ENCODE results near the gene TECPR2. TPM values are rescaled to one million over a fixed set of nuclear protein-coding genes. Genes with fewer than 3 reads are reported as not detected.
A peak's percentile ranks its signal among the peaks of the same experiment; 100 is the strongest.

TECPR2 gene
- total and polyA plus RNA-seq, 2 of the 13 experiments (the other 11 are each of a cell fraction or from before 2014, with no cell fraction given) = 3.5 to 5.7 TPM

GRCh38 chr14:102540315-102541028 is 177.7 kb downstream of the TECPR2 start (continued):
- TF ChIP-seq ZBED4 (CRISPR knock-in tag; IDR thresholded peaks at IDR 0.05; ENCODE audit: borderline replicate concordance) (no peak; the same call in 1 of the 2 replicates), MED1 (CRISPR knock-in tag; IDR thresholded peaks at IDR 0.05) (peak; percentile 14; the same call in 1 of the 2 replicates), ZNF629 (CRISPR knock-in tag; conservative IDR thresholded peaks at IDR 0.05) (no peak), TFE3 (CRISPR knock-in tag; IDR thresholded peaks at IDR 0.05) (peak; percentile 33; the same call in 1 of the 2 replicates), RARA (CRISPR knock-in tag; IDR thresholded peaks at IDR 0.05) (peak; percentile 42; the same call in 1 of the 2 replicates), PHF5A (CRISPR knock-in tag; IDR thresholded peaks at IDR 0.05; ENCODE audit: low read depth, unreplicated experiment) (no peak), ETV6 (CRISPR knock-in tag; conservative IDR thresholded peaks at IDR 0.05) (peak; percentile 11; the same call in 1 of the 2 replicates), GLMP (CRISPR knock-in tag; IDR thresholded peaks at IDR 0.05; ENCODE audit: borderline replicate concordance) (no peak), CREM (IDR thresholded peaks at IDR 0.05) (no peak), CREM (CRISPR knock-in tag; IDR thresholded peaks at IDR 0.05) (no peak), PRPF4 (IDR thresholded peaks at IDR 0.05; ENCODE audit: low read depth, low read length, poor library complexity, severe bottlenecking) (no peak), ZNF724P (CRISPR knock-in tag; IDR thresholded peaks at IDR 0.05; ENCODE audit: borderline replicate concordance) (no peak; the same call in 1 of the 2 replicates), DNMT1 (CRISPR knock-in tag; IDR thresholded peaks at IDR 0.05) (no peak), HMGXB3 (CRISPR knock-in tag; IDR thresholded peaks at IDR 0.05; ENCODE audit: borderline replicate concordance) (no peak), MAZ (IDR thresholded peaks at IDR 0.05; ENCODE audit: borderline replicate concordance, low read depth, low read length) (no peak; the same call in 1 of the 2 replicates), MAZ (CRISPR knock-in tag; IDR thresholded peaks at IDR 0.05; ENCODE audit: low read depth) (no peak), ZKSCAN8 (CRISPR knock-in tag; IDR thresholded peaks at IDR 0.05; ENCODE audit: borderline replicate concordance) (no peak; the same call in 1 of the 2 replicates), BRD4 (CRISPR knock-in tag; IDR thresholded peaks at IDR 0.05) (no peak), TGIF2 (CRISPR knock-in tag; IDR thresholded peaks at IDR 0.05) (peak; percentile 82)
